Gastrocnemius medialis (tissue), 4 donors: Measurements from ENCODE around the gene ZNF562.

ENCODE experiments used
- POLR2A ChIP-seq, 2 donors: fragments of 450-650 bp; IDR thresholded peaks; one replicate each; pipeline ENCODE4 v1.6.1; 2017; ENCODE audit warnings: antibody characterized with exemption in 2 of 2, mild to moderate bottlenecking in 2 of 2, moderate library complexity in 2 of 2
- TF ChIP-seq, protein P1 (sequence below), 5 experiments: fragments of 450-650 bp in 3 of 5; fragments of 200-600 bp in 2 of 5; sonication (generic) in 2 of 5; IDR thresholded peaks in 4 of 5; conservative IDR thresholded peaks in 1 of 5; 1 replicate in 4 of 5; 2 replicates in 1 of 5; pipeline ENCODE4 v1.5.1; 2016 to 2019; ENCODE audit warnings: antibody characterized with exemption in 5 of 5, mild to moderate bottlenecking in 3 of 5, moderate library complexity in 3 of 5

DNA sequence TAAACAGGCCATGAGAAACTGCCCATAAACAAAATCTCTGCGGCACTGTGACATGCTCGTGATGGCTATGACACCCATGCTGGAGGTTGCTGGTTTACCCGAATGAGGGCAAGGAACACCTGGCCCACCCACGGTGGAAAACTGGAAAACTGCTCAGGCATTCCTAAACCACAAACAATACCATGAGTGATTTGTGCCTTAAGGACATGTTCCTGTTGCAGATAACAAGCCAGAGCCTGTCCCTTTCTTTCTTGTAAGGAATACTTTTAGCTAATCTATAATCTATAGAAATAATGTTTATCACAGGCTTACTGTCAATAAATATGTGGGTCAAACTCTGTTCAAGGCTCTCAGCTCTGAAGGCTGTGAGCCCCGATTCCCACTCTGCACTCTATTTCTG is 66.0 kb downstream of the ZNF562 start:
- TF ChIP-seq, protein P1, sequence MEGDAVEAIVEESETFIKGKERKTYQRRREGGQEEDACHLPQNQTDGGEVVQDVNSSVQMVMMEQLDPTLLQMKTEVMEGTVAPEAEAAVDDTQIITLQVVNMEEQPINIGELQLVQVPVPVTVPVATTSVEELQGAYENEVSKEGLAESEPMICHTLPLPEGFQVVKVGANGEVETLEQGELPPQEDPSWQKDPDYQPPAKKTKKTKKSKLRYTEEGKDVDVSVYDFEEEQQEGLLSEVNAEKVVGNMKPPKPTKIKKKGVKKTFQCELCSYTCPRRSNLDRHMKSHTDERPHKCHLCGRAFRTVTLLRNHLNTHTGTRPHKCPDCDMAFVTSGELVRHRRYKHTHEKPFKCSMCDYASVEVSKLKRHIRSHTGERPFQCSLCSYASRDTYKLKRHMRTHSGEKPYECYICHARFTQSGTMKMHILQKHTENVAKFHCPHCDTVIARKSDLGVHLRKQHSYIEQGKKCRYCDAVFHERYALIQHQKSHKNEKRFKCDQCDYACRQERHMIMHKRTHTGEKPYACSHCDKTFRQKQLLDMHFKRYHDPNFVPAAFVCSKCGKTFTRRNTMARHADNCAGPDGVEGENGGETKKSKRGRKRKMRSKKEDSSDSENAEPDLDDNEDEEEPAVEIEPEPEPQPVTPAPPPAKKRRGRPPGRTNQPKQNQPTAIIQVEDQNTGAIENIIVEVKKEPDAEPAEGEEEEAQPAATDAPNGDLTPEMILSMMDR (IDR thresholded peaks at IDR 0.05 in 4 of 5, conservative IDR thresholded peaks at IDR 0.05 in 1 of 5), result no peak
- no peak for TF ChIP-seq POLR2A (IDR thresholded peaks at IDR 0.05)
